Activated CD4-positive, alpha-beta T cell treated with anti-CD3 and anti-CD28 coated beads, Interleukin-10, Interleukin-2, amounts not matched to agents 100 ng/mL and 50 ng/mL, durations not matched to agents 16 hours and 8 hours (primary cell): ENCODE measurements around the gene SF3A2.

ENCODE experiments used
- DNase-seq: peaks from one replicate; pipeline ENCODE4 v3.0.0-alpha.2; 2020

Gene SF3A2

GRCh38 chr19:2255112-2255845 lies 18.7 kb downstream of the SF3A2 start:
- no peak for DNase-seq

GRCh38 chr19:2255982-2256685 lies 19.5 kb downstream of the SF3A2 start, which contains the start of gene JSRP1:
TSS of gene JSRP1 (minus strand) at chr19:2256417. CDS start at chr19:2255314, 1,103 bp downstream.
- no peak for DNase-seq

- no peak for DNase-seq
Observed at GRCh38 chr19:2259336-2259735, 22.7 kb downstream of the SF3A2 start.

- DNase-seq = no peak
Observed at GRCh38 chr19:2260341-2260805, 23.7 kb downstream of the SF3A2 start.

- peak; percentile 68 for DNase-seq
Observed at GRCh38 chr19:2261438-2262172, 25.0 kb downstream of the SF3A2 start.

GRCh38 chr19:2266183-2266993 lies 29.8 kb downstream of the SF3A2 start:
- DNase-seq = no peak

GRCh38 chr19:2268480-2268830 lies 31.8 kb downstream of the SF3A2 start:
- DNase-seq = no peak

GRCh38 chr19:2268861-2269243 lies 32.2 kb downstream of the SF3A2 start:
- DNase-seq = no peak

GRCh38 chr19:2269244-2270156 lies 32.9 kb downstream of the SF3A2 start:
- DNase-seq = peak; percentile 99

- peak; percentile 42 for DNase-seq
Observed at GRCh38 chr19:2270157-2270422, 33.5 kb downstream of the SF3A2 start.

GRCh38 chr19:2270423-2271233 lies 34.0 kb downstream of the SF3A2 start:
- peak; percentile 77 for DNase-seq

GRCh38 chr19:2271234-2272103 lies 34.8 kb downstream of the SF3A2 start:
- DNase-seq = no peak

- DNase-seq = peak; percentile 88
Observed at GRCh38 chr19:2273356-2274184, 36.9 kb downstream of the SF3A2 start.

GRCh38 chr19:2274185-2274711 lies 37.6 kb downstream of the SF3A2 start:
- DNase-seq = no peak

- peak; percentile 48 for DNase-seq
Observed at GRCh38 chr19:2274931-2275535, 38.4 kb downstream of the SF3A2 start.

GRCh38 chr19:2275588-2276428 lies 39.2 kb downstream of the SF3A2 start:
- no peak for DNase-seq

- no peak for DNase-seq
Observed at GRCh38 chr19:2276429-2276986, 39.9 kb downstream of the SF3A2 start.
